Activated CD4-positive, alpha-beta memory T cell treated with anti-CD3 and anti-CD28 coated beads, Interleukin-2, amount 10 ng/mL, durations not matched to agents 7 days and 5 days (primary cell): ENCODE results near the gene TMEM52. TPM values are rescaled to one million over a fixed set of nuclear protein-coding genes. Genes with fewer than 3 reads are reported as not detected.
A peak's percentile ranks its signal among the peaks of the same experiment; 100 is the strongest.

Source experiments
- CTCF ChIA-PET: fragments of 350-600 bp; sonication (Branson Sonifier 250); formaldehyde crosslinking; loops from one replicate; lab custom pipeline; 2021; ENCODE audit warnings: antibody characterized with exemption, inconsistent platforms; lab: Charles Lee
- POLR2A ChIA-PET: fragments of 350-600 bp; sonication (Branson Sonifier 250); formaldehyde crosslinking; loops from one replicate; lab custom pipeline; 2021; ENCODE audit warnings: antibody characterized with exemption; lab: Charles Lee
- DNase-seq: peaks from one replicate; pipeline ENCODE4 v3.0.0-alpha.2; 2020
- H3K27ac Mint-ChIP-seq: one replicate; pipeline ENCODE4 v1.8.0; 2021; ENCODE audit warnings: mild to moderate bottlenecking, mixed read lengths
- H3K27me3 Mint-ChIP-seq: one replicate; pipeline ENCODE4 v1.8.0; 2021; ENCODE audit warnings: mixed read lengths
- H3K36me3 Mint-ChIP-seq: one replicate; pipeline ENCODE4 v1.8.0; 2021; ENCODE audit warnings: low read depth, mixed read lengths
- H3K4me1 Mint-ChIP-seq: one replicate; pipeline ENCODE4 v1.8.0; 2021; ENCODE audit warnings: mixed read lengths
- H3K4me3 Mint-ChIP-seq: one replicate; pipeline ENCODE4 v1.8.0; 2021; ENCODE audit warnings: mild to moderate bottlenecking, mixed read lengths
- H3K9me3 Mint-ChIP-seq: one replicate; pipeline ENCODE4 v1.8.0; 2021; ENCODE audit warnings: mixed read lengths
- total RNA-seq, 2 experiments: library from RNA; stranded (reverse); gene quantifications; one replicate each; pipeline ENCODE4 v1.2.3, GENCODE V29; 2021

The TMEM52 gene
- total RNA-seq, 2 experiments from 2014 or later, result not detected

DNA sequence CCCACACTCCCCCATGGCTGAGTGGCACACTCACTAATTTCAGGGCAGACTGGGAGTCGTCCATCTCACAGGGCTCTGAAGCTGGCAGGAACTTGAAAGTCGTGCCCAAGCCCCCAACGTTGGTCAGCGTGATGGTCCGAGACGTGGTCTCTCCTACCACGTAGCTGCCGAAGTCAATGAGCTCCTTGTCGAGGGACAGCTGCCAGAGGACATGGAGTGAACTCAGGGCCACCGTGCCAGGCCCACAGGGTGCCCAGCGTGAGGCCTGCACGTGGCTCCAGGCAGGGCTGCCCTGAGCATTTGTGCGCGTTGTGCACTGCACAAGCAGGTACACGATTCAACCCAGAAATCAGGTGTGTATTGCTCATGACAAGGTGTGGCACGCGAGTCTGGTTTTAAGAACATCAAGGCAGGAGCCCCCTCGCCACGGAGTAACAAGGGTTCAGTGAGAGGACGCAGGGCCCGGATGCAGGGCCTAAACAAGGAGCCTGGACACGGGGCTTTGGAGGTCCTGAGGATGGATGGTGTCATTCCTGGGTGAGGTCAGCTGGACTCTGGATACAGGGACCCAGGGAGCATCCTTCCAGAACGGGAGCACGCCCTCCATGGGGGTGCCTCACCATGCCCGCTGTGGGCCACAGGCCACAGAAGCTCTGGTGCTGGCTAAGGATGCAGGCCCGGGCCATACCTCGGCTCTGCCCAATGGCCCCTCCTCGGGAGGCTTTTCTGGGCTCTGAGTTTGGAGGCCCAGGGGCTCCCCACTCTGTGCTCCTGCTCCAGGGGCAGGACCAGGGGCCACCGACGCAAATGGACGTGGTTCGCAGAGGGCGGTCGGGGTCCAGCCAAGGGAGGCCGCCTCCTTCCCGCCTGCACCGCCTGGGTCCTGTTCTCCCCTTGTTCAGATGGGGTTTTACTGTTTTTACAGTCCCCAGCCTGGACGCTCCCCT is 37.8 kb upstream of the TMEM52 start:
- CTCF ChIA-PET, result interaction anchor here (2.2 kb wide), 1 partner anchor 88 kb away, joined by 6 read pairs; no protein-coding TSS in a partner anchor
- Mint-ChIP-seq H3K27ac (no peak overlapping the region), H3K36me3 (no peaks in the 10 kb centered on the region), H3K9me3 (no peaks in the 10 kb centered on the region), H3K4me1 (peaks cover 3% of the 10 kb centered on the region), H3K27me3 (peaks cover 10% of the 10 kb centered on the region), H3K4me3 (no peak overlapping the region)
- no peak for DNase-seq
- POLR2A ChIA-PET, result no interaction called here

DNA sequence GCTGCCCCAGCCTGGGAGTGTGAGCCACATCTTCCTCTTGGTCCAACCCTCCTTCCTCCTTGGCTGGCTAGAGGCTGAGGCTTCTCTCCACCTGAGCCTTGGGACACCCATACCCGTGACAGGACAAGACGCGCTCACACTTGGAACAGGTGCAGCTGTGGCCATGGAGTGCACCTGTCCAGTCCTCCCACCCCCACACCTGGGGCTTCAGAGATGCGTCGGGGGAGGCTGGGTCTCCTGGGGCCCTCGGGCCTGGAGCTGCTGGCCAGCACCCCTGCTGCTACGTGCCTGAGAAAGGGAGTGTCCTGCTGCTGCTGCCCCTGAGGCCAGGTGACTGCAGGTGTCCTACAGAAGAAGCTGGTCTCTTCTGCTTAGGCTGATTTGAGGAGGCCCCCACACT is 37.0 kb upstream of the TMEM52 start:
- DNase-seq, result no peak
- Mint-ChIP-seq H3K36me3 (no peaks in the 10 kb centered on the region), H3K27ac (no peak overlapping the region), H3K27me3 (peaks cover 7% of the 10 kb centered on the region), H3K9me3 (peaks cover 5% of the 10 kb centered on the region), H3K4me1 (peaks cover 3% of the 10 kb centered on the region), H3K4me3 (no peak overlapping the region)
- POLR2A ChIA-PET, result no interaction called here
- CTCF ChIA-PET, result interaction anchor here (2.2 kb wide), 1 partner anchor 89 kb away, joined by 6 read pairs; no protein-coding TSS in a partner anchor

DNA sequence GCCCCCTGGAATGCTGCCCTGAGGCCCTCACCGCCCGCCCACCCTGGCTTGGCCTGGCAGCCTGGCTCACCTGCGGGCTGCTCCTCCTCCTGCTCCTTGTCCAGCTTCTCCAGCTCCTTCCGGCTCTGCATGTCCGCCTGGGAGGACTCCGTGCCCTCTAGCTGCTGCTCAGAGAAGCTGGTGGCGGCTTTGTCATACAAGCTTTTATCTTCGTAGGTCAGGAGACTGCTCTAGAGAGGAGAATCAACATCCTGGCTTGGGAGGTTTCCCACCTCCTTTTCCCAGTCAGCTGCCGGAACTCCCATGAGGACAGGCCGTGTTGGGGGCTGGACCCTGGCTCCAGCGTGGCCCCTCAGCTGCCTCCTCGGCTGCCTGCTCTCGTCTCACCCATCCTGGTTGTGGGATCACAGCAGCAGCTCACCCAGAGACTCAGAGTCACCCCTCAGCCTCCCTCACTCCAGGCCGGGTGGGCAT is 36.6 kb upstream of the TMEM52 start:
- peaks cover 10% of the 10 kb centered on the region for H3K9me3 Mint-ChIP-seq
- H3K36me3 Mint-ChIP-seq, result peaks cover 3% of the 10 kb centered on the region
- no peak for DNase-seq
- POLR2A ChIA-PET, result no interaction called here
- no peak overlapping the region for H3K4me3 Mint-ChIP-seq
- peaks cover 3% of the 10 kb centered on the region for H3K4me1 Mint-ChIP-seq
- peaks cover 3% of the 10 kb centered on the region for H3K27me3 Mint-ChIP-seq
- CTCF ChIA-PET, result interaction anchor here (2.2 kb wide), 1 partner anchor 89 kb away, joined by 6 read pairs; no protein-coding TSS in a partner anchor
- no peak overlapping the region for H3K27ac Mint-ChIP-seq

DNA sequence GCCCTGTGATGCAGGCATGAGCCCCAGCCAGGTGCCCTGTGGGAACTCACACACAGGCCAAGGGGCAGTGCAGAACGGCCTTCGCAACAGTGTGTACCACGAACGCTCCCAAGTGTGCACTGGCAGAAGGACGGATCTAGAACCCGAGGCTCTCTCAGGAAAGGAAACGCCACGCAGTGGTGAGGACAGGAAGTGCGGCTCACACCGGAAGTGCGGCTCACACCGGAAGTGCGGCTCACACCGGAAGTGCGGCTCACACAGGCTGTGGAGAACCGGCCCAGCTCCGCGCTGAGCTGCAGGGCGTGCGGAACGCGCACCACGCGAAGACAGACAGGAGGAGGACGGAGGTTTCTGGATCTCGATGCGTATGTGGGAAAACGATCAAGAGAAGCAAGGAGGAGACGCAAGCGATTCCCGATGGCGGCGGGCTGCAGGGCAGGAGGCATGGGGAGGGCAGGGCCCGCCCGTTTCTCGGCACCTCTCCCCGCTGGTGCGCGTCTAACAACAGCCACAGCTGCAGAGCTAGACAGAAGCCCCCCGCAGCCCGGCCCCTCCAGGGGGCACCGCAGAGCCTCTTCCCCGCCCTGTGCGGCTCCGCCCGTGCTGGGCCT is 35.9 kb upstream of the TMEM52 start:
- H3K27me3 Mint-ChIP-seq, result no peaks in the 10 kb centered on the region
- CTCF ChIA-PET, result interaction anchor here (2.2 kb wide), 1 partner anchor 90 kb away, joined by 6 read pairs; no protein-coding TSS in a partner anchor
- peaks cover 3% of the 10 kb centered on the region for H3K4me1 Mint-ChIP-seq
- H3K9me3 Mint-ChIP-seq, result peaks cover 11% of the 10 kb centered on the region
- no peak overlapping the region for H3K4me3 Mint-ChIP-seq
- H3K27ac Mint-ChIP-seq, result no peak overlapping the region
- peaks cover 3% of the 10 kb centered on the region for H3K36me3 Mint-ChIP-seq
- POLR2A ChIA-PET, result no interaction called here
- no peak for DNase-seq

DNA sequence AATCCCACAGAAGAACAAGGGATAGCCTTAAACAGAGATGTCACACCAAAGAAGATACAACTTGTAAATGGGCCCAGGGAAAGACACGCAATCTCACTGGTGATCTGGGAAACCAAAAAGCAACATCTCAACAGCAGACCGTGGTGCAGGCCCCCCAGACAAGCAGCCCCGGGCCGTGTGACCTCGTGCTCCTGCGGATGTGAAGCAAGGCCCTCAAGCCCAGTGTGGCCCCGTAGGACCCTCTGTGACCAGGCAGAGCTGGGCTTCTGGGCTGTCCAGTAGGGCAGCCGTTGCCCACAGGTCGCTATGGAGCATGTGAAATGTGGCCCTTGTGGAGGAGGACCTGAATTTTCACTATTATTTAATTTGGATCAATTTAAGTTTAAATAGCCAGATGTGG is 34.9 kb upstream of the TMEM52 start:
- ChIA-PET CTCF (no interaction called here), POLR2A (no interaction called here)
- H3K27me3 Mint-ChIP-seq, result no peaks in the 10 kb centered on the region
- H3K4me3 Mint-ChIP-seq, result no peak overlapping the region
- no peak overlapping the region for H3K27ac Mint-ChIP-seq
- peaks cover 11% of the 10 kb centered on the region for H3K9me3 Mint-ChIP-seq
- H3K36me3 Mint-ChIP-seq, result peaks cover 3% of the 10 kb centered on the region
- peaks cover 3% of the 10 kb centered on the region for H3K4me1 Mint-ChIP-seq
- no peak for DNase-seq

DNA sequence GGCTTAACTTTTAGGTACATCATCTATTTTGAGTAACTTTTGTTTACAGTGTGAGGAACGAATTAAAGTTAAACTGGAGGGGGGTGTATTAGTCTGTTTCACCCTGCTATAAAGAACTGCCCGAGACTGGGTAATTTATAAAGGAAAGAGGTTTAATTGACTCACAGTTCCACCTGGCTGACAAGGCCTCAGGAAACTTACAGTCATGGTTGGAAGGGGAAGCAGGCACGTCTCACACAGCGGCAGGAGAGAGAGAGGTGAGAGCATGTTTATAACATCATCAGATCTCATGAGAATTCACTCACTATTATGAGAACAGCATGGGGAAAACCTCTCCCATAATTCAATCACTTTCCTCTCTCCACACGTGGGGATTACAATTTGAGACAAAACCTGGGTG is 31.9 kb upstream of the TMEM52 start:
- ChIA-PET POLR2A (no interaction called here), CTCF (no interaction called here)
- DNase-seq, result no peak
- H3K36me3 Mint-ChIP-seq, result peaks cover 3% of the 10 kb centered on the region
- peaks cover 11% of the 10 kb centered on the region for H3K9me3 Mint-ChIP-seq
- H3K4me3 Mint-ChIP-seq, result no peak overlapping the region
- no peaks in the 10 kb centered on the region for H3K27me3 Mint-ChIP-seq
- H3K4me1 Mint-ChIP-seq, result peaks cover 3% of the 10 kb centered on the region
- H3K27ac Mint-ChIP-seq, result no peak overlapping the region

DNA sequence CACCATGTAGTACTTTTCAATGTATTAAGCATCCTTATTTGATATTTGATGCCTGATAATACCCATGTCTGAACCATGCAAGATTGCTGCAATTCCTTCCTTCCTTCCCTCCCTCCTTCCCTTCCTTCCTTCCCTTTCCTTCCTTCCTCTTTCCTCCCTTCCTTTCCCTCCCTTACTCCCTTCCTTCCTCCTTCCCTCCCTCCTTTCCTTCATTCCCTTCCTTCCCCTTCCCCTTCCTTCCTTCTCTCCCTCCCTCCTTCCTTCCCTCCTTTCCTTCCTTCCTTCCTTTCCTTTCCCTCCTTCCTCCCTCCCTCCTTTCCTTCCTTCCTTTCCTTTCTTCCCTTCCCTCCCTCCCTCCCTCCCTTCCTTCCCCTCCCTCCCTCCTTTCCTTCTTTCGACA is 29.7 kb upstream of the TMEM52 start:
- ChIA-PET CTCF (no interaction called here), POLR2A (no interaction called here)
- H3K9me3 Mint-ChIP-seq, result peaks cover 11% of the 10 kb centered on the region
- H3K4me1 Mint-ChIP-seq, result peaks cover 1% of the 10 kb centered on the region
- no peaks in the 10 kb centered on the region for H3K27me3 Mint-ChIP-seq
- peaks cover 3% of the 10 kb centered on the region for H3K36me3 Mint-ChIP-seq
- no peak for DNase-seq
- no peak overlapping the region for H3K4me3 Mint-ChIP-seq
- H3K27ac Mint-ChIP-seq, result no peak overlapping the region

DNA sequence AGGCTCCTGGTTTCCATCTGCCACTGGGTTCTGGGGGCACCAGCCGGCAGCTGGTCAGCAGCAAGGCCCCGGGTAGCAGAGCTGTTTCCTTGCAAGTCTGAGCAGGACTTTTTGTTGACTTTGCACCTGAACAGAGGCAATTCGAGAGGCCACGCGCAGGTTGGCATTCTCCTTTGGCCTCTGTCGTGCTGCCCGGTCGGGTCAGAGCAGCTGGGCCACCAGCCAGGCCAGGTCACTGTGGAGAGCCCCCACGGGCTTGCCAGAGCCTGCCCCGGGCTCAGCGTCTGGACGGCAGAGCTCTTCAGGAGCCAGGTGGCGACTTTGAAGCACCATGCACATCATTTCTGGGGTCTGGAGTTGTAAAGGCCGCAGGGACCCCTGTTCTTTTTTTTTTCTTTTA is 28.4 kb upstream of the TMEM52 start:
- no peak for DNase-seq
- Mint-ChIP-seq H3K36me3 (peaks cover 3% of the 10 kb centered on the region), H3K9me3 (peaks cover 11% of the 10 kb centered on the region), H3K27ac (no peak overlapping the region), H3K27me3 (no peaks in the 10 kb centered on the region), H3K4me1 (peaks cover 1% of the 10 kb centered on the region), H3K4me3 (no peak overlapping the region)
- ChIA-PET POLR2A (no interaction called here), CTCF (no interaction called here)

DNA sequence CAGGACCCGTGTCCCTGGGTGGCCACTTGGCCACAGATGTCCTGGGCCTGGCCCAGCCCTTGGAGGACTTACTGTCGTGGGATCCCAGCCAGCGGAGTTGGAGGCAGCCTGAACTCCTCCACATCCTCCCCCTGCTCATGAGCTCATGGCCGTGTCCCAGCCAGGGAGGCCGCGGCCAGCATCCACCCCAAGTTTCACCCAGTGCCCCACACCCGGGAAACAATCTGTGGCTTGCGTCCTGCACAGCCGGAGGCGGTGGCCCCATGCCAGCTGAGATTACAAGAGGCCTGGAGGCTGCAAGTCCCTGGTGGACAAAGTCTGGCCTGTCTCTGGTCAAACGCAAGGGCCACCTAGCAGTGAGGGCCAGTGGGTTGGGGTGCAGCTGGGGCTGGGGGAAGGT is 27.5 kb upstream of the TMEM52 start:
- no peak overlapping the region for H3K27ac Mint-ChIP-seq
- H3K27me3 Mint-ChIP-seq, result no peaks in the 10 kb centered on the region
- DNase-seq, result no peak
- H3K4me1 Mint-ChIP-seq, result peaks cover 1% of the 10 kb centered on the region
- H3K36me3 Mint-ChIP-seq, result peaks cover 3% of the 10 kb centered on the region
- ChIA-PET CTCF (no interaction called here), POLR2A (no interaction called here)
- peaks cover 10% of the 10 kb centered on the region for H3K9me3 Mint-ChIP-seq
- H3K4me3 Mint-ChIP-seq, result no peak overlapping the region

DNA sequence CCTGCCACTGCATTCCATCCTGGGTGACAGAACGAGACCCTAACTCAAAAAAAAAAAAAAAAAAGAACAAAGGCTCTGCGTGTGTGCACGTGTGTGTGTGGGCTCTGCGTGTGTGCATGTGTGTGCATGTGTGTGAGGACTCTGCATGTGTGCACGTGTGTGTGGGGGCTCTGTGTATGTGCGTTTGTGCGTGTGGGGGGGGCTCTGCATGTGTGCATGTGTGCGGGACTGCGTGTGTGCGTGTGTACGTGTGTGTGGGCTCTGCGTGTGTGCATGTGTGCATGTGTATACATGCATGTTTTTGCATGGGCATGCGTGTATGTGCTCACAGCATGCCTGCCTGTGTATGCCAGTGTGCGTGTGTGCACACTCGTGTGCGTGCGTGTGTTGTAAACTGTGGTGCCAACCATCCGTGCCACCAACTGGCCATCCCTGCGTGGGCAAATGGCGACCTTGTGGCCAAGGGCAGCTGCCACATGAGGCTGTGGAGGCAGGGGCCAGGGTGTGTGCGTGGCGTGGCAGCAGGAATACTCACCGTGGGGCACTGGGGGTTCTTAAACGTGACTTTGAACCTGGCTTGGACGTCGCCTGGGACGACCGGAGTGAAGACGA is 26.8 kb upstream of the TMEM52 start:
- H3K4me3 Mint-ChIP-seq, result no peak overlapping the region
- H3K36me3 Mint-ChIP-seq, result peaks cover 2% of the 10 kb centered on the region
- H3K9me3 Mint-ChIP-seq, result peaks cover 4% of the 10 kb centered on the region
- H3K4me1 Mint-ChIP-seq, result peaks cover 1% of the 10 kb centered on the region
- H3K27me3 Mint-ChIP-seq, result no peaks in the 10 kb centered on the region
- POLR2A ChIA-PET, result no interaction called here
- CTCF ChIA-PET, result no interaction called here
- DNase-seq, result no peak
- no peak overlapping the region for H3K27ac Mint-ChIP-seq

DNA sequence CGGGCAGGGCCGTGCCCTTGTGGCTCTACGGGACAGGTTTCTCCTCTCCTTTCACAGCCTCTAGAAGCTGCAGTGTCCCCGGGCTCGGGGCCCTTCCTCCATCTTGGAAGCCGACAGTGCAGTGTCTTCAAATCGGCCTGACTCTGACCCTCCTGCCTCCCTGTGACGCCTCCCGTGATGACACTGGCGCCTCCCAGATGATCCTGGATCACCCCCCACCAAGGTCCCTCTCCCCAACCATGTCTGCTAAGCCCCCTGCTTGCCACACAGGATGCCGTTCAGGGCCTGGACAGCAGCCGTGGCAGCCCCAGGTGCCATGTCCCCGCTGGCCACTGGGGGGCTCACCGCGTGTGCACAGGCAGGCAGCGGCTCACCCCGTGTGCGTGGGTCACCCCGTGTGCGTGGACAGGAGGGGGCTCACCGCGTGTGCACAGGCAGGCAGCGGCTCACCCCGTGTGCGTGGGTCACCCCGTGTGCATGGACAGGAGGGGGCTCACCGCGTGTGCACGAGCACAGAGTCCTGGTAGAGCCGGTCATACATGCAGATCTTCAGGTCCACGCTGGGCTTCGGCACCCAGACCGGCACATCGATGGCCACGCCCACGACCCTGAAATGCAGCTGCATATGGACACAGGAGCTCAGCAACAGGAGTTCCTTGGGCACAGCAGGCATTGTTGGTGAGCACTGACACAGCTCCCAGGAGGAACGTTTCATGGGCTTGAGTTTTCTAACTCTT is 24.9 kb upstream of the TMEM52 start:
- Mint-ChIP-seq H3K27ac (no peak overlapping the region), H3K9me3 (no peaks in the 10 kb centered on the region), H3K4me3 (no peak overlapping the region), H3K36me3 (no peaks in the 10 kb centered on the region), H3K4me1 (peaks cover 1% of the 10 kb centered on the region), H3K27me3 (no peaks in the 10 kb centered on the region)
- peak; percentile 51 for DNase-seq
- CTCF ChIA-PET, result interaction anchor here (0.9 kb wide), 1 partner anchor 101 kb away, joined by 3 read pairs; no protein-coding TSS in a partner anchor
- POLR2A ChIA-PET, result interaction anchor here (2.0 kb wide), 1 partner anchor 101 kb away, joined by 6 read pairs; no protein-coding TSS in a partner anchor
